GM18498 (cell line): ENCODE data around the gene FBXO8.

Experiments
- ATAC-seq: cut with Tn5 transposase; IDR thresholded peaks from one replicate; pipeline ENCODE4 v1.9.1; 2021; ENCODE audit warnings: mild to moderate bottlenecking, moderate library complexity; ENCODE audit not compliant: unreplicated experiment

Gene FBXO8

GRCh38 chr4:174252412-174252811, 31.1 kb downstream of the FBXO8 start:
- ATAC-seq: no peak

- no peak for ATAC-seq
These were observed 35.1 kb downstream of the FBXO8 start for GRCh38 chr4:174248407-174248806.

- ATAC-seq: no peak
These were observed 37.8 kb downstream of the FBXO8 start for GRCh38 chr4:174245714-174246113.

- ATAC-seq: peak; percentile 46
These were observed 39.0 kb downstream of the FBXO8 start for GRCh38 chr4:174244441-174244840.

- no peak for ATAC-seq
These were observed 42.3 kb downstream of the FBXO8 start for GRCh38 chr4:174241162-174241561.

- ATAC-seq: no peak
These were observed 47.1 kb downstream of the FBXO8 start for GRCh38 chr4:174236359-174236758.

- no peak for ATAC-seq
These were observed 52.8 kb downstream of the FBXO8 start for GRCh38 chr4:174230680-174231079.

GRCh38 chr4:174230148-174230547, 53.3 kb downstream of the FBXO8 start:
- no peak for ATAC-seq

GRCh38 chr4:174228988-174229387, 54.5 kb downstream of the FBXO8 start:
- no peak for ATAC-seq

GRCh38 chr4:174225349-174226049, 58.0 kb downstream of the FBXO8 start:
- no peak for ATAC-seq

- no peak for ATAC-seq
These were observed 58.9 kb downstream of the FBXO8 start for GRCh38 chr4:174224550-174224949.

- peak; percentile 71 for ATAC-seq
These were observed 61.1 kb downstream of the FBXO8 start for GRCh38 chr4:174222266-174222872.

- ATAC-seq: no peak
These were observed 65.2 kb downstream of the FBXO8 start for GRCh38 chr4:174218127-174218790.

GRCh38 chr4:174217273-174218126, 66.0 kb downstream of the FBXO8 start:
- ATAC-seq: no peak

GRCh38 chr4:174216799-174217272, 66.6 kb downstream of the FBXO8 start:
- ATAC-seq: no peak

- no peak for ATAC-seq
These were observed 67.3 kb downstream of the FBXO8 start for GRCh38 chr4:174215961-174216680.

- ATAC-seq: no peak
These were observed 68.4 kb downstream of the FBXO8 start for GRCh38 chr4:174215057-174215456.

- ATAC-seq: peak; percentile 65
These were observed 69.2 kb downstream of the FBXO8 start for GRCh38 chr4:174214101-174214878.

- ATAC-seq: peak; percentile 10
These were observed 69.8 kb downstream of the FBXO8 start for GRCh38 chr4:174213731-174214100.

- ATAC-seq: no peak
These were observed 71.4 kb downstream of the FBXO8 start for GRCh38 chr4:174212061-174212460.
